HepG2 (cell line): ENCODE results near the gene NET1. TPM values are rescaled to one million over a fixed set of nuclear protein-coding genes. Genes with fewer than 3 reads are reported as not detected.
A peak's percentile ranks its signal among the peaks of the same experiment; 100 is the strongest.

Experiments
- ATAC-seq: fragments of 200-7000 bp; cut with Tn5 transposase; 3 replicates; pipeline ENCODE4 v1.9.1; 2020; ENCODE audit warnings: mild to moderate bottlenecking, moderate library complexity
- BruUV-seq: library from RNA; stranded (reverse); fragments of 400-500 nt; replicated peaks from 2 replicates; lab custom pipeline; 2021; lab: Mats Ljungman, UMichigan
- CTCF ChIA-PET: fragments of 300-600 bp; formaldehyde crosslinking; extraction: SDS; loops from one replicate; lab custom pipeline; 2021; ENCODE audit warnings: low total read pairs, inconsistent platforms, low intra/inter-chr PET ratio; lab: Yijun Ruan, JAX
- POLR2A ChIA-PET: fragments of 350-600 bp; sonication (Branson Sonifier 250); formaldehyde crosslinking; loops from one replicate; lab custom pipeline; 2020; ENCODE audit warnings: antibody characterized with exemption, inconsistent platforms; lab: Yijun Ruan, JAX
- DNase-seq: peaks from one replicate; pipeline ENCODE4 v3.0.0-alpha.2; 2015; ENCODE audit warnings: low spot score
- FAIRE-seq: peaks from 3 replicates; lab custom pipeline; 2011; peaks lifted over from hg19 to GRCh38; lab: Jason Lieb, UNC
- H2AFZ ChIP-seq: one replicate; pipeline ENCODE4 v1.6.1; 2011; ENCODE audit warnings: low read length, inconsistent platforms
- H3K27ac ChIP-seq: fragments of 300-600 bp; 3 replicates; pipeline ENCODE4 v1.8.0; 2011; ENCODE audit warnings: mixed run types, mild to moderate bottlenecking, mixed read lengths, low read length, inconsistent platforms; ENCODE audit not compliant: insufficient read depth; ENCODE audit errors: extremely low read length
- H3K27me3 ChIP-seq, 2 experiments: fragments of 200-600 bp in 1 of 2; 2 replicates in 1 of 2; 3 replicates in 1 of 2; pipeline versions ENCODE4 v1.6.0 to v1.8.0; 2011; ENCODE audit warnings: low read length in 2 of 2, mild to moderate bottlenecking in 2 of 2, moderate library complexity in 2 of 2, inconsistent platforms in 1 of 2; ENCODE audit not compliant: insufficient read depth in 2 of 2, control insufficient read depth in 1 of 2
- H3K36me3 ChIP-seq, 2 experiments: fragments of 200-600 bp in 1 of 2; replicated peaks in 1 of 2; 2 replicates in 1 of 2; 3 replicates in 1 of 2; pipeline versions ENCODE4 v1.5.1 to v1.8.0; 2011; ENCODE audit warnings: low read length in 2 of 2, inconsistent platforms in 1 of 2; ENCODE audit not compliant: insufficient read depth in 2 of 2, control insufficient read depth in 1 of 2
- H3K4me1 ChIP-seq: 2 replicates; pipeline ENCODE4 v1.5.1; 2012; ENCODE audit warnings: low read length, inconsistent platforms; ENCODE audit not compliant: insufficient read depth
- H3K4me2 ChIP-seq: 2 replicates; pipeline ENCODE4 v1.6.0; 2011; ENCODE audit warnings: low read depth, low read length, inconsistent platforms
- H3K4me3 ChIP-seq, 3 experiments: fragments of 200-600 bp in 1 of 3; sonication (generic), shearing (Covaris generic) in 1 of 3; replicated peaks in 1 of 3; 2 replicates each; pipeline ENCODE4 v1.5.1; 2011 to 2016; ENCODE audit warnings: low read length in 3 of 3, inconsistent platforms in 2 of 3, low read depth in 2 of 3, mild to moderate bottlenecking in 2 of 3, control low read depth in 1 of 3, mixed read lengths in 1 of 3; ENCODE audit not compliant: insufficient read depth in 1 of 3
- H3K79me2 ChIP-seq: one replicate; pipeline ENCODE4 v1.6.1; 2011; ENCODE audit warnings: low read length, inconsistent platforms; ENCODE audit not compliant: insufficient read depth
- H3K9ac ChIP-seq: 2 replicates; pipeline ENCODE4 v1.6.0; 2011; ENCODE audit warnings: mild to moderate bottlenecking, low read depth, low read length, inconsistent platforms; ENCODE audit not compliant: insufficient read depth
- H3K9me3 ChIP-seq: 2 replicates; pipeline ENCODE4 v1.5.1; 2012; ENCODE audit warnings: mild to moderate bottlenecking, low read length
- H4K20me1 ChIP-seq: 2 replicates; pipeline ENCODE4 v1.6.0; 2011; ENCODE audit warnings: inconsistent platforms, mild to moderate bottlenecking, low read length, moderate library complexity; ENCODE audit not compliant: insufficient read depth
- CBFB ChIP-seq: sonication (generic); formaldehyde crosslinking; IDR thresholded peaks from 2 replicates; pipeline ENCODE4 v1.4.0; 2020; ENCODE audit warnings: missing genetic modification reagents
- CREBL2 ChIP-seq: sonication (generic); formaldehyde crosslinking; IDR thresholded peaks from 2 replicates; pipeline ENCODE4 v1.8.1; 2023; ENCODE audit warnings: missing genetic modification reagents, mild to moderate bottlenecking, borderline replicate concordance
- IRF2 ChIP-seq: IDR thresholded peaks from 2 replicates; pipeline ENCODE4 v1.6.1; 2018; ENCODE audit warnings: missing genetic modification reagents, missing compliant biosample characterization
- SMARCC2 ChIP-seq: fragments of 450-650 bp; IDR thresholded peaks from 2 replicates; pipeline ENCODE4 v1.6.1; 2017; ENCODE audit warnings: antibody characterized with exemption, mild to moderate bottlenecking
- ZEB1 ChIP-seq: IDR thresholded peaks from 2 replicates; pipeline ENCODE4 v1.6.1; 2012; ENCODE audit warnings: mild to moderate bottlenecking, low read depth, inconsistent platforms; ENCODE audit not compliant: insufficient replicate concordance
- ZNF768 ChIP-seq: sonication (generic); formaldehyde crosslinking; IDR thresholded peaks from 2 replicates; pipeline ENCODE4 v1.4.0; 2020; ENCODE audit warnings: missing genetic modification reagents
- ZNF772 ChIP-seq: sonication (generic); formaldehyde crosslinking; IDR thresholded peaks from 2 replicates; pipeline ENCODE4 v1.5.0; 2020; ENCODE audit warnings: mild to moderate bottlenecking, missing genetic modification reagents
- WGBS: methylation state at CpG from one replicate; pipeline ENCODE4 v1.1.6; 2017; ENCODE audit warnings: low lambda C conversion rate; 5-methylcytosine and 5-hydroxymethylcytosine counted together
- in situ Hi-C: cut with HindIII; loops from 2 replicates; pipeline ENCODE4 v1.10.0; 2017; ENCODE audit warnings: low pct_unique_long_range_greater_than_20kb; ENCODE audit not compliant: extremely low pct_ligation_motif_present
- intact Hi-C: fragments of 100-400 bp; cut with micrococcal nuclease; formaldehyde crosslinking; loops from one replicate; pipeline ENCODE4 v1.10.0; 2022; ENCODE audit not compliant: unreplicated experiment
- polyA plus RNA-seq, 8 experiments: library from polyadenylated mRNA; depleted of rRNA in 3 of 8; stranded (reverse) in 7 of 8; unstranded in 1 of 8; fragments of >200 nt; fragmentation: Illumina TruSeq in 4 of 8; extraction: Trizol in 4 of 8; gene quantifications; 2 replicates each; pipeline versions ENCODE4 v1.2.1 to v1.2.3, GENCODE V29; 2011 to 2016; ENCODE audit warnings: low read depth in 4 of 8, missing spikeins in 1 of 8, mixed read lengths in 1 of 8; ENCODE audit not compliant: insufficient read depth in 1 of 8
- total RNA-seq, 5 experiments: library from RNA; depleted of rRNA; stranded (reverse); fragments of >200 nt; fragmentation: Illumina TruSeq; extraction: Trizol; gene quantifications; 2 replicates each; pipeline ENCODE4 v1.2.3, GENCODE V29; 2016; ENCODE audit warnings: low read depth in 1 of 5

Gene NET1
- total and polyA plus RNA-seq, 2 of the 13 experiments (the other 11 are each of a cell fraction or from before 2014, with no cell fraction given): 48.1 to 65.8 TPM

GRCh38 chr10:5504146-5505072 is 92.1 kb downstream of the NET1 start:
- Histone ChIP-seq H3K9ac (no peak overlapping the region), H3K9me3 (no peaks in the 10 kb centered on the region), H3K27ac (no peak overlapping the region), H4K20me1 (no peaks in the 10 kb centered on the region), H3K4me1 (peaks cover 69% of the 10 kb centered on the region), H3K4me2 (no peak overlapping the region), H3K36me3 (no peaks in the 10 kb centered on the region), H3K4me3 (no peak overlapping the region), H2AFZ (no peak overlapping the region), H3K27me3 (peaks cover 12 to 66% of the 10 kb centered on the region in 2 experiments), H3K79me2 (no peaks in the 10 kb centered on the region)
- POLR2A ChIA-PET: no interaction called here
- ATAC-seq (no peak), DNase-seq (no peak), FAIRE-seq (no peak)
- in situ Hi-C loops (no loop called here), intact Hi-C loops (no loop called here)
- BruUV-seq: no TSS peak
- TF ChIP-seq ZNF768 (CRISPR knock-in tag) (peak; percentile 58), IRF2 (CRISPR knock-in tag) (no peak)
- CTCF ChIA-PET: no interaction called here
- 52% methylated on average over 10 of the region's 18 CpGs for WGBS

- POLR2A ChIA-PET: no interaction called here
- Histone ChIP-seq H3K9me3 (no peaks in the 10 kb centered on the region), H3K27me3 (peaks cover 13 to 57% of the 10 kb centered on the region in 2 experiments), H3K4me2 (no peak overlapping the region), H3K9ac (no peak overlapping the region), H3K36me3 (no peaks in the 10 kb centered on the region), H4K20me1 (no peaks in the 10 kb centered on the region), H2AFZ (no peak overlapping the region), H3K27ac (no peak overlapping the region), H3K4me1 (peaks cover 51% of the 10 kb centered on the region), H3K4me3 (no peak overlapping the region), H3K79me2 (no peaks in the 10 kb centered on the region)
- no peak for ATAC-seq
- no peak for FAIRE-seq
- TF ChIP-seq ZEB1 (no peak), CBFB (CRISPR knock-in tag) (no peak), SMARCC2 (no peak), ZNF772 (CRISPR knock-in tag) (no peak), CREBL2 (CRISPR knock-in tag) (no peak)
- intact Hi-C loops (no loop called here), in situ Hi-C loops (no loop called here)
- CTCF ChIA-PET: no interaction called here
- DNase-seq: no peak
- no TSS peak for BruUV-seq
- 8% methylated on average over 2 of the region's 2 CpGs for WGBS
These were observed 93.9 kb downstream of the NET1 start for GRCh38 chr10:5506246-5506645.
